Calu3 (cell line): ENCODE data around the gene MIER1. TPM values are rescaled to one million over a fixed set of nuclear protein-coding genes. Genes with fewer than 3 reads are reported as not detected.
A peak's percentile ranks its signal among the peaks of the same experiment; 100 is the strongest.

Experiments used
- BruUV-seq: library from RNA; stranded (reverse); fragments of 400-500 nt; replicated peaks from 2 replicates; lab custom pipeline; 2021; lab: Mats Ljungman, UMichigan
- CTCF ChIA-PET: fragments of 300-600 bp; sonication (Branson Sonifier 250); formaldehyde crosslinking; loops from one replicate; lab custom pipeline; 2022; ENCODE audit warnings: antibody characterized with exemption; lab: Charles Lee
- DNase-seq: peaks from one replicate; pipeline ENCODE4 v3.0.0; 2022
- H3K27ac Mint-ChIP-seq: one replicate; pipeline ENCODE4 v1.8.0; 2022; ENCODE audit warnings: mixed read lengths; ENCODE audit not compliant: unreplicated experiment
- H3K27me3 Mint-ChIP-seq: one replicate; pipeline ENCODE4 v1.8.0; 2022; ENCODE audit warnings: mixed read lengths; ENCODE audit not compliant: unreplicated experiment
- H3K36me3 Mint-ChIP-seq: one replicate; pipeline ENCODE4 v1.8.0; 2022; ENCODE audit warnings: mild to moderate bottlenecking, moderate library complexity, mixed read lengths; ENCODE audit not compliant: insufficient read depth, unreplicated experiment
- H3K4me1 Mint-ChIP-seq: one replicate; pipeline ENCODE4 v1.8.0; 2022; ENCODE audit warnings: mild to moderate bottlenecking, low read depth, mixed read lengths; ENCODE audit not compliant: unreplicated experiment
- H3K4me3 Mint-ChIP-seq: one replicate; pipeline ENCODE4 v1.8.0; 2022; ENCODE audit warnings: mild to moderate bottlenecking, low read depth, moderate library complexity, mixed read lengths; ENCODE audit not compliant: unreplicated experiment
- H3K9me3 Mint-ChIP-seq: one replicate; pipeline ENCODE4 v1.8.0; 2022; ENCODE audit warnings: low read depth, mixed read lengths; ENCODE audit not compliant: unreplicated experiment
- intact Hi-C: fragments of 100-400 bp; cut with micrococcal nuclease; formaldehyde crosslinking; loops from one replicate; pipeline ENCODE4 v1.10.0; 2022; ENCODE audit not compliant: unreplicated experiment
- total RNA-seq: library from RNA; stranded (reverse); gene quantifications from 2 replicates; pipeline ENCODE4 v1.2.3, GENCODE V29; 2022
- TF ChIP-seq, protein P1 (sequence below): fragments of 200-600 bp; IDR thresholded peaks from one replicate; pipeline ENCODE4 v1.8.0; 2022; ENCODE audit warnings: antibody characterized with exemption; ENCODE audit not compliant: unreplicated experiment

MIER1 gene
- total RNA-seq, 1 experiment from 2014 or later: 27.4 TPM

- H3K4me1 Mint-ChIP-seq: no peaks in the 10 kb centered on the region
- H3K27me3 Mint-ChIP-seq: no peaks in the 10 kb centered on the region
- intact Hi-C loops: loop anchor here (1.0 to 10.0 kb wide), 3 partner anchors 163 to 504 kb away; partner anchors contain the start of gene SERBP1
These were observed 6.0 kb downstream of the MIER1 start for GRCh38 chr1:66930823-66931174.

GRCh38 chr1:66931590-66931989, 6.8 kb downstream of the MIER1 start:
- BruUV-seq: no TSS peak
- CTCF ChIA-PET: no interaction called here
- Mint-ChIP-seq H3K36me3 (peaks cover 44% of the 10 kb centered on the region), H3K9me3 (no peaks in the 10 kb centered on the region), H3K27ac (peak overlapping the region; percentile 85), H3K27me3 (no peaks in the 10 kb centered on the region), H3K4me1 (peaks cover 2% of the 10 kb centered on the region), H3K4me3 (peak overlapping the region; percentile 77)
- TF ChIP-seq, protein P1, sequence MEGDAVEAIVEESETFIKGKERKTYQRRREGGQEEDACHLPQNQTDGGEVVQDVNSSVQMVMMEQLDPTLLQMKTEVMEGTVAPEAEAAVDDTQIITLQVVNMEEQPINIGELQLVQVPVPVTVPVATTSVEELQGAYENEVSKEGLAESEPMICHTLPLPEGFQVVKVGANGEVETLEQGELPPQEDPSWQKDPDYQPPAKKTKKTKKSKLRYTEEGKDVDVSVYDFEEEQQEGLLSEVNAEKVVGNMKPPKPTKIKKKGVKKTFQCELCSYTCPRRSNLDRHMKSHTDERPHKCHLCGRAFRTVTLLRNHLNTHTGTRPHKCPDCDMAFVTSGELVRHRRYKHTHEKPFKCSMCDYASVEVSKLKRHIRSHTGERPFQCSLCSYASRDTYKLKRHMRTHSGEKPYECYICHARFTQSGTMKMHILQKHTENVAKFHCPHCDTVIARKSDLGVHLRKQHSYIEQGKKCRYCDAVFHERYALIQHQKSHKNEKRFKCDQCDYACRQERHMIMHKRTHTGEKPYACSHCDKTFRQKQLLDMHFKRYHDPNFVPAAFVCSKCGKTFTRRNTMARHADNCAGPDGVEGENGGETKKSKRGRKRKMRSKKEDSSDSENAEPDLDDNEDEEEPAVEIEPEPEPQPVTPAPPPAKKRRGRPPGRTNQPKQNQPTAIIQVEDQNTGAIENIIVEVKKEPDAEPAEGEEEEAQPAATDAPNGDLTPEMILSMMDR: no peak
- intact Hi-C loops: loop anchor here (5.0 to 10.0 kb wide), 2 partner anchors 164 to 503 kb away; partner anchors contain the start of gene SERBP1
- no peak for DNase-seq

More at GRCh38 chr1:66930823-66931174, 6.0 kb downstream of the MIER1 start:
- Mint-ChIP-seq H3K9me3 (no peaks in the 10 kb centered on the region), H3K4me3 (peak overlapping the region; percentile 77), H3K36me3 (peaks cover 46% of the 10 kb centered on the region), H3K27ac (peak overlapping the region; percentile 85)
- CTCF ChIA-PET: interaction anchor here (0.5 to 1.3 kb wide), 2 partner anchors 24 to 371 kb away, joined by 3 read pairs; no protein-coding TSS in a partner anchor
- TF ChIP-seq, protein P1: no peak
- BruUV-seq: no TSS peak
- no peak for DNase-seq

GRCh38 chr1:66932291-66932690, 7.5 kb downstream of the MIER1 start:
- DNase-seq: no peak
- no peaks in the 10 kb centered on the region for H3K27me3 Mint-ChIP-seq
- no TSS peak for BruUV-seq
- H3K27ac Mint-ChIP-seq: peak overlapping the region; percentile 85
- CTCF ChIA-PET: no interaction called here
- peaks cover 48% of the 10 kb centered on the region for H3K36me3 Mint-ChIP-seq
- H3K4me1 Mint-ChIP-seq: peaks cover 9% of the 10 kb centered on the region
- intact Hi-C loops: loop anchor here (5.0 to 10.0 kb wide), 2 partner anchors 165 to 503 kb away; partner anchors contain the start of gene SERBP1
- TF ChIP-seq, protein P1: no peak
- H3K4me3 Mint-ChIP-seq: peak overlapping the region; percentile 77
- no peaks in the 10 kb centered on the region for H3K9me3 Mint-ChIP-seq

- Mint-ChIP-seq H3K4me3 (peak overlapping the region; percentile 77), H3K9me3 (no peaks in the 10 kb centered on the region), H3K4me1 (peaks cover 15% of the 10 kb centered on the region), H3K36me3 (peaks cover 48% of the 10 kb centered on the region), H3K27ac (peak overlapping the region; percentile 85), H3K27me3 (no peaks in the 10 kb centered on the region)
- no peak for DNase-seq
- no TSS peak for BruUV-seq
- intact Hi-C loops: loop anchor here (2.0 to 10.0 kb wide), 3 partner anchors 51 to 501 kb away; partner anchors contain the start of gene SERBP1
- TF ChIP-seq, protein P1: no peak
- CTCF ChIA-PET: interaction anchor here (0.7 to 1.1 kb wide), 2 partner anchors 10 to 583 kb away, joined by 3 to 4 read pairs; partner anchors contain the start of genes DNAI4 and MIER1
These were observed 9.3 kb downstream of the MIER1 start for GRCh38 chr1:66933887-66934700.
